Stimulated activated CD4-positive, alpha-beta T cell treated with anti-CD3 and anti-CD28 coated beads, Interleukin-12 subunit alpha, Interleukin-12 subunit beta, amount 100 ng/mL, for 4 hours (primary cell): ENCODE data around the gene AGXT2.

Experiments used
- DNase-seq: peaks from one replicate; pipeline ENCODE4 v3.0.0-alpha.2; 2020

The AGXT2 gene

DNA sequence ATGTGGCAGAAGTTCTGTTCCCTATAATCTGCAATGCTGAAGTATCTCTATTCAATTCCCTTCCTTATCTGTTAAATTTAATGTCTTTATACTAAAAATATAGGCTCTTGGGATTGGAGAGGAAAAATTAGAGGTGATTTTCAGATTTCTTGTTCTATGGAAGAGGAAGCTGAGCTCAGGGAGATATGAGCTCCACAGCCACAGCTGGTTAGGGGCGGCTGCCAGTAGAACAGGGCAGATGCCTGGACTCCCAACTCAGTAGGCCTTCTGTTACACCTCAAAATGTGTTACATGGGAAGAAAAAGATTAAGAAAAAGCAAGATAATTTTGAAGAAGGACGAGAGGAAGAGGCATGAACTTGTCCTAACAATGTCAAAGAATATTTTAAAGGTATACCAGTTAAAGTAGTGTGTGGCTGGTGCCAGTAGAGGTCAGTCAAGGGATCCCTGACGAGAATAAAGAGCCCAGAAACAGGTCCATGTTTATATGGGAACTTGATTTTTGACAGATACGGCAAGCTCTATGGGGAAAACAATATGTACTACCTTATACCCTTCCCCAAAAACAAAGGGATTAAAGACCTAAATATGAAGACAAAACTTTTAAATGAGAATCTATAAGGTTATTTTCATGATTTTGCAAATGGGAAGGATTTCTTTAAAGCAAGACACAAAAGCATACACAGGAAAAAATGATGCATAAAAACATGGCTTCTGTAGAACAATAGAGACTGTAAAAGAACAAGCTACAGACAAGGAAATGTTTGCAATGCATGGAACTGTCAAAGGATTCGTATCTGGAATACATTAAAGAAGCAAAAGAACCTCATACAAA lies 89.7 kb downstream of the AGXT2 start:
- DNase-seq: no peak

DNA sequence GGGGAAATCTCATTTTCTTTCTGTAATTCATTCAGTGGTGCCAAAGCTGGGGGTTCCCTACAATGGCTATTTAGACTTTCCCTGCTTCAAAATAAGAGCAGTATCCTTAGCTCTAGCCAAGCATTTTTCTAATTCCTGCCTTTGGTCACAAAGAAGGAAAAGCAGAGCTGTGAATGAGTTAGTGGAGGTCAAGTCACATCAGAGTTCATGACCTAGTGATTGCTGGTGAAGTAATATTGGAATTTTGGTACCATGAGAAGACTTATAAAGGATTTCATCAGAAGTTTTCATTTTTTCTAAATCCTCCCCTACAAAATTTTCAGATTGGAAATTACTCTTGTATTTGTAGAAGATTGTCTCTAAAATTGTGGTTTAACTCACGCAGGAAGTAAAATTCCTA lies 90.4 kb downstream of the AGXT2 start:
- DNase-seq: no peak
